Measurements from ENCODE around the gene SNRNP200. TPM values are rescaled to one million over a fixed set of nuclear protein-coding genes. Genes with fewer than 3 reads are reported as not detected.
A peak's percentile ranks its signal among the peaks of the same experiment; 100 is the strongest.

The SNRNP200 gene
- total RNA-seq, 2 donors from 2014 or later = 90.4 to 127 TPM

DNA sequence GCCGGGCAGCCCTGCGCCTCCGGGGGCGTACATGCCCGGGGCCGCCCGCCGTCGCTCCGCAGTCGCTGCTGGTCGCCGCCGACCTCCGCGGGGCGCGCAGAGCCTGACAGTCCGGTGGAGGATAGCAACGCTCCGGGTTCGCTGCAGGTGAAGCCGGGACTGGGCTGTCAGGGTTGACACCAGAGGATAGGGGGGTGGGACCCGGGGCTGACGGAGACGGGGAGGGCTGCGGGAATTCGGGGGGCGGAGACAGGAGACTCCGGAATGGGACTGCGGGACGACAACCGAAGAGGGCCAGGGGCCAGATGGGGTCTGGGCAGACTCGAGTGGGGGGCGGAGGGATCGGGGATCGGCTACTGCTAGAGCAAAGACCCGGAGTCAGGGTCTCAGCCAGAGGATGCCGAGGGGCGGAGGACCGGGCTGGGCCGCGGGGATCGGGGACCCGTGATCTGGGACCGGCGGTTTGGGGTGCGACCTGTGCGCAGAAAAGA lies 40.0 kb downstream of the SNRNP200 start:
- intact Hi-C loops (cut with DNase I) = loop anchor here (5.0 to 10.0 kb wide), 2 partner anchors 37 to 251 kb away; no protein-coding TSS in a partner anchor
- Histone ChIP-seq H3K9me3 (no peaks in the 10 kb centered on the region), H3K27me3 (no peaks in the 10 kb centered on the region), H3K36me3 (peaks cover 10% of the 10 kb centered on the region), H3K4me3 (peak overlapping the region; percentile 93), H3K27ac (peak overlapping the region; percentile 76), H3K4me1 (peaks cover 44% of the 10 kb centered on the region), H3K9ac (ENCODE audit: low read depth in 2 of 2, low read length in 2 of 2) (peak overlapping the region; percentile 85 to 93)
- peak; percentile 67 for DNase-seq
- TF ChIP-seq, protein P1, sequence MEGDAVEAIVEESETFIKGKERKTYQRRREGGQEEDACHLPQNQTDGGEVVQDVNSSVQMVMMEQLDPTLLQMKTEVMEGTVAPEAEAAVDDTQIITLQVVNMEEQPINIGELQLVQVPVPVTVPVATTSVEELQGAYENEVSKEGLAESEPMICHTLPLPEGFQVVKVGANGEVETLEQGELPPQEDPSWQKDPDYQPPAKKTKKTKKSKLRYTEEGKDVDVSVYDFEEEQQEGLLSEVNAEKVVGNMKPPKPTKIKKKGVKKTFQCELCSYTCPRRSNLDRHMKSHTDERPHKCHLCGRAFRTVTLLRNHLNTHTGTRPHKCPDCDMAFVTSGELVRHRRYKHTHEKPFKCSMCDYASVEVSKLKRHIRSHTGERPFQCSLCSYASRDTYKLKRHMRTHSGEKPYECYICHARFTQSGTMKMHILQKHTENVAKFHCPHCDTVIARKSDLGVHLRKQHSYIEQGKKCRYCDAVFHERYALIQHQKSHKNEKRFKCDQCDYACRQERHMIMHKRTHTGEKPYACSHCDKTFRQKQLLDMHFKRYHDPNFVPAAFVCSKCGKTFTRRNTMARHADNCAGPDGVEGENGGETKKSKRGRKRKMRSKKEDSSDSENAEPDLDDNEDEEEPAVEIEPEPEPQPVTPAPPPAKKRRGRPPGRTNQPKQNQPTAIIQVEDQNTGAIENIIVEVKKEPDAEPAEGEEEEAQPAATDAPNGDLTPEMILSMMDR (IDR thresholded peaks at IDR 0.05) = no peak

DNA sequence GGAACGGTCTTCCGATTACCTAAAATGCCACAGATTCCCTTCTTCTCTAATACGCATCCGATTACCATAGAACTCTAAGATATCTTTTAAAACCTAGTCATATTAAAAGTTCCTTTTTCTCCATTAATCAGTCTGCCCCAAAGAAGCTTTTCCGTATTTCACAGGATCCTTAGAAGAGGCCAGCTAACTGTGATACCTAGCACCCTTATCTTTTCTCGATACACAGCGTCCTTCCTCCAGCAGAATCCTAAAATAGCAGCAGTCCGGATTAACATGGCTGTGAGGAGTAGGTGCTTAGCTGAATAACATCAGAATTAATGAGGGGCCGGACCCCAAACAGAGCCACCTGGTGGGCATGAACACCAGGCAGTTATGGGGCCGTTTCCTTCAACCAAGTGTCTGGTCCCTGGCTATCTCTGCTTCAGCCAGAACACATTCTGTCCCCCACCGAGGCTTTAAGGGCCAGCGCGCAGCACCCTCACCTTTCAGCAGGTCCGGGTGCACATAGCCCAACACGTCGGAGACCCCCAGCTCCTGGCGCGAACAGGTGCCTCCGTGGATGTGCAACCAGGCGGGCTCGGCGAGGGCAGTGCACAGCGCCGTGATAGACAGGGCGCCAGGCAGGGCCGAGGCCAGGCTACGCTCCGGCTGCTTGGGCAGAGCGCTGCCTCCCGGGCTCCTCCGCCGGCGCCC lies 40.5 kb downstream of the SNRNP200 start:
- peaks cover 10% of the 10 kb centered on the region for H3K36me3 ChIP-seq
- H3K9ac ChIP-seq (ENCODE audit: low read depth in 2 of 2, low read length in 2 of 2) = peak overlapping the region; percentile 85 to 93
- H3K9me3 ChIP-seq = no peaks in the 10 kb centered on the region
- H3K4me3 ChIP-seq = peak overlapping the region; percentile 93
- no peaks in the 10 kb centered on the region for H3K27me3 ChIP-seq
- peaks cover 50% of the 10 kb centered on the region for H3K4me1 ChIP-seq
- intact Hi-C loops (cut with DNase I) = loop anchor here (5.0 to 10.0 kb wide), 3 partner anchors 37 to 250 kb away; partner anchors contain the start of gene DUSP2
- H3K27ac ChIP-seq = peak overlapping the region; percentile 76
- peak; percentile 32 for DNase-seq
- TF ChIP-seq, protein P1 (IDR thresholded peaks at IDR 0.05) = no peak

DNA sequence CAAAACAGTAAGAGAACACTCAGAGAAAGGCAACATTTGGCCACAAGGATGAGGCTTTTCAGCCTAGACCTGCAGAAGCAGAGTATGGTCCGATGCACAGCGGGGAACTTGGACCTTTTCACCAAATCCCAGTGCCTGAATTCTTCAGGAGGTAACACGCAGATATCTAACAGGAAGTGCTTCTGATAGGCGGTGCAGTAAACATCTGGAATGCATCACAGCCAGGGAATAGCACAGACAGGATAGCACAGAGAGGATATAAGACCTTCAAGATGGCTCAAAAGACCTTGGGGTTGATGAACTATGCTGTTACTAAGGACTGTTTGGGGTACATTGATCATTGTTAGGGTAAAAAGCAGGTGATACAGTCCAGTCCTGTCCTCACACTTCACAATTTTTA lies 41.3 kb downstream of the SNRNP200 start:
- TF ChIP-seq, protein P1 (IDR thresholded peaks at IDR 0.05) = no peak
- Histone ChIP-seq H3K4me1 (peaks cover 57% of the 10 kb centered on the region), H3K27me3 (no peaks in the 10 kb centered on the region), H3K27ac (no peak overlapping the region), H3K9me3 (no peaks in the 10 kb centered on the region), H3K4me3 (peak overlapping the region; percentile 93), H3K9ac (ENCODE audit: low read depth in 2 of 2, low read length in 2 of 2) (peak overlapping the region; percentile 24 to 85), H3K36me3 (peaks cover 10% of the 10 kb centered on the region)
- intact Hi-C loops (cut with DNase I) = loop anchor here (5.0 to 10.0 kb wide), 2 partner anchors 117 to 249 kb away; partner anchors contain the start of gene DUSP2
- DNase-seq = no peak

DNA sequence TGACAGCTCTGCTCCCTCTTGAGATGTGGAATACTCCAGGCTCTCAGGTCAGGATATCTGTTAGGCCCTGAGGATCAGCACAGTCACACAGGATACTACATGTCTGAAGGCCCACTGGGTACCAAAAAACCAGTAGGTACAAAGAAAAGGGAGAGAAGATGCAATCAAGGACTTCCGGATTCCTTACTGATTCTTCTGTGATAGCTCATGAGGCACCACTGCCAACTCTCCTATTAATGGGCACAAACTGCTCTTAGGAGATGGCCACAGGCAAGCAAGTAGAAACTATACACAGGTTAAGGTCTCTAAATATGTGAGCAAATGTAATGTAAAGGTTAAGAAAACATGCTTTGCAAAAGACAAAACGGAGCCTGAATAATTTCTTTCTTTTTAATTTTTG lies 43.0 kb downstream of the SNRNP200 start:
- intact Hi-C loops (cut with DNase I) = loop anchor here (5.0 to 10.0 kb wide), 2 partner anchors 115 to 248 kb away; partner anchors contain the start of gene DUSP2
- Histone ChIP-seq H3K9me3 (no peaks in the 10 kb centered on the region), H3K9ac (ENCODE audit: low read depth in 2 of 2, low read length in 2 of 2) (no peak overlapping the region), H3K4me1 (peaks cover 58% of the 10 kb centered on the region), H3K4me3 (no peak overlapping the region), H3K27me3 (no peaks in the 10 kb centered on the region), H3K27ac (peak overlapping the region; percentile 82), H3K36me3 (no peaks in the 10 kb centered on the region)
- TF ChIP-seq, protein P1 (IDR thresholded peaks at IDR 0.05) = no peak
- DNase-seq = no peak

DNA sequence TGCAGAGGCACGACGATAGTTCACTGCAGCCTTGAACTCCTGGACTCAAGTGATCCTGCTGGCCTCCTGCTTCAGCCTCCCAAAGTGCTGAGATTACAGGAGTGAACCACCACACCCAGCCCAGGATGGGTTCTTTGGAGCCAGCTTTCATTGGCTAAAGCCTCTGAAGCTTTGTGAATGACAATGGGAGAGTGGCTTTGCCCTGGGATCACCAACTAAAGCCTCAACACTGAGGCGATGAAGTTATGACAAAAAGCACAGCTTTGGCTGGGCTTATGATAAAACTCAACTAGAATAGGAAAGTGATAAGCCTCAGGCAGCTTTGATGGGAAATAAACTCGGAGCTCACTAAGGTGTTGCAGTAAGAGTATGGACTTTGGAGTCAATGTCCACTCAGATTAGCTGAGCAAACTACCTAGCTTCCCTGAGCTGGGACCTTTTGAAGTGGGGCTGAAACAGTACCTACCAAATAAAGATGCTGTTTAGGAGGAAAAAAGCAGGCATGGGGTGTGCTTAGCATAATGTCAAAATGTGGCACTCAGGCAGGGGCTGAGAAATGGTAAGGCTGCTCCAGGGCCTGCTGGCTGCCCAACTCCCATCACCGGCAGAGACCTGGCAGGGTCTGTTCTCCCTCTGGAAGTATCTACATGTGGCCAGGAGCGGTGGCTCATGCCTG lies 43.9 kb downstream of the SNRNP200 start:
- Histone ChIP-seq H3K27me3 (no peaks in the 10 kb centered on the region), H3K9me3 (no peaks in the 10 kb centered on the region), H3K36me3 (no peaks in the 10 kb centered on the region), H3K4me1 (peaks cover 52% of the 10 kb centered on the region), H3K27ac (peak overlapping the region; percentile 82), H3K4me3 (no peak overlapping the region), H3K9ac (ENCODE audit: low read depth in 2 of 2, low read length in 2 of 2) (peak overlapping the region; percentile 54 to 76)
- TF ChIP-seq, protein P1 (IDR thresholded peaks at IDR 0.05) = no peak
- DNase-seq = no peak
- intact Hi-C loops (cut with DNase I) = loop anchor here (5.0 to 10.0 kb wide), 2 partner anchors 114 to 247 kb away; partner anchors contain the start of gene DUSP2

All from colonic mucosa (tissue), 4 donors.